GM19328 (cell line): ENCODE data around the gene SLC26A11.

Experiments
- ATAC-seq: cut with Tn5 transposase; IDR thresholded peaks from one replicate; pipeline ENCODE4 v1.9.1; 2021; ENCODE audit warnings: mild to moderate bottlenecking, moderate library complexity; ENCODE audit not compliant: unreplicated experiment

Gene SLC26A11

GRCh38 chr17:80277751-80278671, 57.8 kb downstream of the SLC26A11 start:
- ATAC-seq = no peak

- ATAC-seq = no peak
Measured at GRCh38 chr17:80279895-80280294, 59.7 kb downstream of the SLC26A11 start.

DNA sequence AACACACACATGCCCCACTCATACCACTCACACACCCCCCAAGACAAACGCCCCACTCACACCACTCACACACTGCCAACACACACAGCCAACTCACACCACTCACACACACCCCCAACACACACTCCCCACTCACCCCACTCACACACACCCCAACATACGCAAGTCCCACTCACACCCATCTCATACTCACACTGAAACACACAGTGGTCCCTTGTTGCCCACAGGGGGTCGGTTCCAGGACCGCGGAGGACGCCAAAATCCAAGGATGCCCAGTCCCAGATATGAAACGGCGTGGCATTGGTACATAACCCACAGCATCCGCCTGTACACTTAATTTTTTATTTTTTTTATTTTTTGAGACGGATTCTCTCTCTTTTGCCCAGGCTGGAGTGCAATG, 61.3 kb downstream of the SLC26A11 start:
- no peak for ATAC-seq

- ATAC-seq = no peak
Measured at GRCh38 chr17:80283116-80283852, 63.1 kb downstream of the SLC26A11 start.

DNA sequence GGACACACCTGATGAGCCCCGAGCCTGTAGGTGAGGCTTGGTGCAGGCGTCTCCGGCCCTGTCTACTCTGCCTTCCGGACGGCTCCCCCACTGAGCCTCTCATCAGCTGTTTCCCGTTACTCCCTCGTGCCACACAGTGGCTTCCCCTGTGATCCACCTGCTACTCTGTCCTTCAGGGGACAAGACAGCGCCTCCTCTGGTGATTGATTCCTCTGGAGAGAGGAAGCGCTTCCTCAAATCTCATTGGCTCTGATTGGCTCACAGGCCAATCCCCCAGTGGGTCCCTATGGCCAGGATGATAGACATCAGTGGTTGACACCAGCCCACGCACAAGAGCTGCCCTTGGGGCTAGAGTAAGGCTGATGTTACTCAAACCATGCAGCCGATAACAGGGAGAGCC, 64.4 kb downstream of the SLC26A11 start:
- ATAC-seq = no peak

GRCh38 chr17:80285237-80285920, 65.2 kb downstream of the SLC26A11 start:
- no peak for ATAC-seq

- ATAC-seq = no peak
Measured at GRCh38 chr17:80286638-80286960, 66.4 kb downstream of the SLC26A11 start.

- no peak for ATAC-seq
Measured at GRCh38 chr17:80287038-80287437, 66.8 kb downstream of the SLC26A11 start.

- ATAC-seq = no peak
Measured at GRCh38 chr17:80287806-80288567, 67.8 kb downstream of the SLC26A11 start.

GRCh38 chr17:80289616-80290015, 69.4 kb downstream of the SLC26A11 start:
- no peak for ATAC-seq

DNA sequence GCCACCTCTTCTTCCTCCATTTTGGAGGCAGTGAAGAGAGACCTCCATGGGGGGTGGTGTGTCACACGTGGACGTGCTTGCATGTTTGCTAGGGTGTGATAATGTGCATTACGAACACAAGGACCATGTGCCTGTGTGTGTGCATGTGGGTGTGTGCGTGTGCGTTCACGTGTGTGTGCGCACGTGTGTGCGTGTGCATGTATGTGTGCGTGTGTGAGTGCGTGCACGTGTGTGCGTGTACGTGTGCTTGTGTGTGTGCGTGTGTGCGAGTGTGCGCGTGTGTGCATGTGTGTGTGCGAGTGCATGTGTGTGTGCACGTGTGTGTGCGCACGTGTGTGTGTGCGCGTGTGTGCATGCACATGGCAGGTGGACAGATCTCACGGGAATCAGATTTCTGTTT, 69.9 kb downstream of the SLC26A11 start:
- no peak for ATAC-seq

GRCh38 chr17:80291260-80291659, 71.0 kb downstream of the SLC26A11 start:
- ATAC-seq = no peak

- ATAC-seq = no peak
Measured at GRCh38 chr17:80291691-80292487, 71.7 kb downstream of the SLC26A11 start.

GRCh38 chr17:80292521-80292971, 72.3 kb downstream of the SLC26A11 start:
- ATAC-seq = no peak

- no peak for ATAC-seq
Measured at GRCh38 chr17:80294210-80294609, 74.0 kb downstream of the SLC26A11 start.

- ATAC-seq = no peak
Measured at GRCh38 chr17:80294653-80295052, 74.4 kb downstream of the SLC26A11 start.

DNA sequence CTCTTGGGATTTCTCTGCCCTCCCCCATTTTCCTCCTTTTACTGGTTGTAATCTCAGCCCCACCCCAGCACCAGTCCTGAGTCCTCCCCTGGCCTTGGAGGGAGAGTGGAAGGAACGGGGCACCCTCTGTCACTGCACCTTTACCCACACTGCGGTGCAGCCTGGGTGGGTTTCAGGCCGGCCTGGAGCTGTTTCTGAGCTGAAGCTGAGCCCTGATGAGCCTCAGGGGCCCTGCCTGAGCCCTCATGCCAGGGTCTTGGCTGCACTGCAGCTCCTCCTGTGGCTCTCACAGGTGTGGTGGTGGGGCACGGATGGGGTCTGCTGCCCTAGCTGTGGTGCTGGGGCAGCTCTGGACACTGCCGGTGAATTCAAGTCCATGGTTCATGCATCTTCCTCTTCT, 74.9 kb downstream of the SLC26A11 start:
- no peak for ATAC-seq

DNA sequence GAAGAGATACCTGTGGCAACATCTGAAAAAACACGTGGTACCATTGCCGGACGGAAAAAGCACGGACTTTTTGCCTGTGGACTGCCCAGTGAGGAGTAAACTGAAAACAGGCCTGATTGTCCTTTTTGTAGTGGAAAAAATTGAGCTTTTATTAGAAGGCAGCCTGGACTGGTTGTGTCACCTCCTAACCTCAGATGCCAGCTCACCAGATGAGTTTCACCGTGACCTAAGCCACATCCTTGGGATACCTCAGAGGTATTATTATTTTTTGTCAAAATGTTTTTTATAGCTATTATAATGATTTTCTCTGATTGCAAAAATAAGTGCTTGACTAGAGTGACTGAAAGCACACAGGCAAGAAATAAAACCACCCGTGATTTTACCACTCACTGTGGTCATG, 75.3 kb downstream of the SLC26A11 start:
- ATAC-seq = no peak

- ATAC-seq = no peak
Measured at GRCh38 chr17:80296221-80296620, 76.0 kb downstream of the SLC26A11 start.

DNA sequence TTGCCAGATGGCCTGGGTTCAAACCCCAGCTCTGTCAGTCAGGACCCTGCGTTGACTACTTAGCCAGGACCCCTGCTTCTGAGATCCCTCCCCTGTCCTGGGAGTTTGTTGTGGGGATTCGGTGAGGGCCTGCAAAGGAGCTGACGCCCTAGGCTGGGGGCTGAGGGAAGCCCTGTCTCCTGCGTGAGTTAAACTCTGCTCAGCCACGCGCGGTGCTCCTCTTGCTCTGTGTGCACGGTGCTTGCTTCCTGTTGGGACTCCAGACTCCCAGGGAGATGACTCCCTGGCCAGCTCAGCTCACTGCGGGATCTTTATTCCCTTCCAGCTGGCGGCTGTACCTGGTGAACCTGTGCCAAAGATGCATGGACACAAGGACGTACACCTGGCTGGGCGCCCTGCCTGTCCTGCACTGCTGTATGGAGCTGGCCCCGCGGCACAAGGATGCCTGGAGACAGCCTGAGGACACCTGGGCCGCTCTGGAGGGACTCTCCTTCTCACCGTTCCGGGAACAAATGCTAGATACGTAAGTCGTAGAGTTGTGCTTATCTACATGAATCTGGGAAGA, 77.9 kb downstream of the SLC26A11 start:
- no peak for ATAC-seq
